Breast epithelium (tissue), 4 donors: ENCODE data around the gene HSP90AB1. TPM values are rescaled to one million over a fixed set of nuclear protein-coding genes. Genes with fewer than 3 reads are reported as not detected.

Source experiments
- DNase-seq, 2 donors: peaks; one replicate each; pipeline ENCODE4 v3.0.0-alpha.2; 2019; ENCODE audit warnings: low spot score in 2 of 2
- H3K27ac ChIP-seq, 2 donors: fragments of 200-600 bp; sonication (generic) in 1 of 2; one replicate each; pipeline ENCODE4 v1.5.1; 2016 to 2019; ENCODE audit warnings: mild to moderate bottlenecking in 1 of 2
- H3K27me3 ChIP-seq, 2 donors: fragments of 200-600 bp; sonication (generic) in 1 of 2; one replicate each; pipeline versions ENCODE4 v1.5.1 to v1.6.0; 2017 to 2019; ENCODE audit warnings: control low read depth in 1 of 2, mild to moderate bottlenecking in 1 of 2
- H3K36me3 ChIP-seq: fragments of 200-600 bp; one replicate; pipeline ENCODE4 v1.5.1; 2019
- H3K4me1 ChIP-seq, 2 donors: fragments of 200-600 bp; sonication (generic); one replicate each; pipeline ENCODE4 v1.5.1; 2016 to 2019; ENCODE audit warnings: control low read depth in 1 of 2
- H3K4me3 ChIP-seq, 3 donors: fragments of 200-600 bp; sonication (generic); 1 replicate in 2 of 3; 2 replicates in 1 of 3; pipeline ENCODE4 v1.5.1; 2016 to 2019; ENCODE audit warnings: mild to moderate bottlenecking in 3 of 3, moderate library complexity in 2 of 3
- H3K9me3 ChIP-seq, 2 donors: fragments of 200-600 bp; sonication (generic) in 1 of 2; one replicate each; pipeline ENCODE4 v1.5.1; 2016 to 2019; ENCODE audit warnings: control low read depth in 1 of 2
- CTCF ChIP-seq, 3 donors: fragments of 450-650 bp; IDR thresholded peaks; one replicate each; pipeline ENCODE4 v1.5.1; 2016 to 2017; ENCODE audit warnings: antibody characterized with exemption in 3 of 3, mild to moderate bottlenecking in 3 of 3, moderate library complexity in 3 of 3
- POLR2A ChIP-seq: fragments of 450-650 bp; IDR thresholded peaks from one replicate; pipeline ENCODE4 v1.6.1; 2016; ENCODE audit warnings: antibody characterized with exemption, mild to moderate bottlenecking, moderate library complexity
- POLR2AphosphoS5 ChIP-seq, 3 donors: sonication (generic); formaldehyde crosslinking; IDR thresholded peaks; one replicate each; pipeline ENCODE4 v1.6.1; 2017; ENCODE audit warnings: antibody characterized with exemption in 3 of 3
- intact Hi-C: fragments of 100-400 bp; cut with DNase I; formaldehyde crosslinking; loops from one replicate; pipeline ENCODE4 v1.15.1; 2023; ENCODE audit warnings: low total_unique reads
- total RNA-seq, 3 donors: library from RNA; depleted of rRNA; stranded (reverse); fragments of >200 nt; gene quantifications; one replicate each; pipeline ENCODE4 v1.1.0, GENCODE V29; 2016

Gene HSP90AB1
- total RNA-seq, 3 donors from 2014 or later: 643 to 810 (median 662) TPM

DNA sequence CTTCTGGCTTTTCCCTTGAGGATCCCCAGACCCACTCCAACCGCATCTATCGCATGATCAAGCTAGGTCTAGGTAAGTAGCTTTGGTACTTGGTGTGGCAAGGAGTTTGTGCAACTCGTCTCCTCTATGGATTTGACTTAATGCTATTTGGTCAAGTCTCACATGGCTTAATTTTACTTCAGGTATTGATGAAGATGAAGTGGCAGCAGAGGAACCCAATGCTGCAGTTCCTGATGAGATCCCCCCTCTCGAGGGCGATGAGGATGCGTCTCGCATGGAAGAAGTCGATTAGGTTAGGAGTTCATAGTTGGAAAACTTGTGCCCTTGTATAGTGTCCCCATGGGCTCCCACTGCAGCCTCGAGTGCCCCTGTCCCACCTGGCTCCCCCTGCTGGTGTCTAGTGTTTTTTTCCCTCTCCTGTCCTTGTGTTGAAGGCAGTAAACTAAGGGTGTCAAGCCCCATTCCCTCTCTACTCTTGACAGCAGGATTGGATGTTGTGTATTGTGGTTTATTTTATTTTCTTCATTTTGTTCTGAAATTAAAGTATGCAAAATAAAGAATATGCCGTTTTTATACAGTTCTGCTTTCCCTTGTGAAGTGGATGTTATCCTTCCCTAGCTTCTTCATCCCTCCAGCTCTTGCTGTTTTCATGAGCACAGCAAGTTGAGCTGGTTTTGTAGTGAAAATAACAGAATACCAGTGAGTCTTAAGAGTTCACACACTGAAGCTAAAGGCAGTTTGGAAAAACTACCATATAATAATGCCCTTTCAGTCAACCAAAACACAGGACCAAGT, 6.6 kb downstream of the HSP90AB1 start:
- intact Hi-C loops: no loop called here
- Histone ChIP-seq H3K36me3 (peaks cover 4% of the 10 kb centered on the region), H3K27me3 (no peaks in the 10 kb centered on the region), H3K27ac (no peak overlapping the region), H3K9me3 (no peaks in the 10 kb centered on the region), H3K4me3 (no peak overlapping the region), H3K4me1 (peaks cover 6 to 18% of the 10 kb centered on the region in 2 donors)
- DNase-seq: no peak
- peak in 2 of 3 donors; percentile 18 to 38 for TF ChIP-seq CTCF (IDR thresholded peaks at IDR 0.05)
- no peak for TF ChIP-seq POLR2AphosphoS5 (IDR thresholded peaks at IDR 0.05)
- no peak for TF ChIP-seq POLR2A

- Histone ChIP-seq H3K4me3 (no peak overlapping the region), H3K36me3 (peaks cover 4% of the 10 kb centered on the region), H3K4me1 (peaks cover 6 to 10% of the 10 kb centered on the region in 2 donors), H3K27me3 (no peaks in the 10 kb centered on the region), H3K27ac (peak overlapping the region in 1 of 2 donors; percentile 29), H3K9me3 (no peaks in the 10 kb centered on the region)
- no peak for DNase-seq
- intact Hi-C loops: no loop called here
- no peak for TF ChIP-seq POLR2AphosphoS5 (IDR thresholded peaks at IDR 0.05)
- no peak for TF ChIP-seq POLR2A
- no peak for TF ChIP-seq CTCF (IDR thresholded peaks at IDR 0.05)
Measured at GRCh38 chr6:44254191-44255104, 7.5 kb downstream of the HSP90AB1 start.

- intact Hi-C loops: no loop called here
- Histone ChIP-seq H3K27ac (peak overlapping the region in 1 of 2 donors; percentile 29), H3K27me3 (no peaks in the 10 kb centered on the region), H3K9me3 (no peaks in the 10 kb centered on the region), H3K36me3 (peaks cover 4% of the 10 kb centered on the region), H3K4me1 (peaks cover 6 to 10% of the 10 kb centered on the region in 2 donors), H3K4me3 (no peak overlapping the region)
- no peak for DNase-seq
- TF ChIP-seq POLR2AphosphoS5 (IDR thresholded peaks at IDR 0.05) (no peak), CTCF (IDR thresholded peaks at IDR 0.05) (no peak), POLR2A (no peak)
Measured at GRCh38 chr6:44255105-44255808, 8.4 kb downstream of the HSP90AB1 start.

GRCh38 chr6:44255871-44256774, 9.2 kb downstream of the HSP90AB1 start:
- intact Hi-C loops: no loop called here
- no peaks in the 10 kb centered on the region for H3K9me3 ChIP-seq
- no peaks in the 10 kb centered on the region for H3K27me3 ChIP-seq
- no peak for DNase-seq
- peak overlapping the region; percentile 82 to 100 (median 95) for H3K4me3 ChIP-seq
- H3K36me3 ChIP-seq: no peaks in the 10 kb centered on the region
- TF ChIP-seq POLR2A (no peak), CTCF (IDR thresholded peaks at IDR 0.05) (no peak), POLR2AphosphoS5 (IDR thresholded peaks at IDR 0.05) (no peak)
- peak overlapping the region; percentile 93 to 98 for H3K27ac ChIP-seq
- H3K4me1 ChIP-seq: peaks cover 6 to 10% of the 10 kb centered on the region in 2 donors
